SIG-M5 treated with dmso at 0.1 percent for 504 hours (cell line): ENCODE results near the gene BCORL1.

ENCODE experiments used
- DNase-seq: peaks from one replicate; lab custom pipeline; 2025; ENCODE audit not compliant: unreplicated experiment; lab: John Stamatoyannopoulos, UW

BCORL1 gene

DNA sequence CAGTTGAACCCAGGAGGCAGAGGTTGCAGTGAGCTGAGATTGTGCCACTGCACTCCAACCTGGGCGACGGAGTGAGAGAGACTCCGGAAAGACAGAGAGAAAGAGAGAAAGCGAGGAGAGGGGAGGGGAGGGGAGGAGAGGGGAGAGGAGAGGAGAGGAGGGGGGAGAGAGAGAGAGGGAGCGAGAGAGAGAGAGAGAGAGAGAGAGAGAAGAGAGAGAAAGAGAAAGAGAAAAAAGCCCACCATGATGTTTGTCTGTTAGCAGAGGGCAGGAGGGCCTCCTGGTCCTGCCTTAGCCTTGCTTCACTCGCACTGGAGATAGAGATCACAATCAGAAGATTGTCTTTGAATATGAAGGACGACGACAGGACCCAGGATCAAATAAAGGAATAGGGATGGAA lies 18.7 kb upstream of the BCORL1 start:
- no peak for DNase-seq

DNA sequence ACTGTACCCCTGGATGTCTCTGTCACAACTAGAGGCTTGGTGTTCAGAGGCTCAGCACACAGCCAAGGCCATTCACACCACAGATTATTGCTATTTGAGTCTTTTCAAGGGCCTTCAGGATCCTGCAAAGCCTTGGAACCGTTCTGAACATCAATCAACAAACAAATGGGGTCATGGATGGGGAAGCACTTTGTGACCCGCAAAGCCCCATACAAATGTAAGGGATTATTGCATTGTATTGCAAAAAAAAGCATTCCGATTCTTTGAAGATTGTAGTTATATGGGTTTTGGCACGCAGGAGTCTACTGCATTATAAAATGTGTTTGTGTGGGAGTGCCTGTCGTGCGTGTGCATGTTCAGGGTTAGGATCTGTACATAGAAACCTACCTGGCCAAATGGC lies 17.3 kb upstream of the BCORL1 start:
- DNase-seq: no peak

DNA sequence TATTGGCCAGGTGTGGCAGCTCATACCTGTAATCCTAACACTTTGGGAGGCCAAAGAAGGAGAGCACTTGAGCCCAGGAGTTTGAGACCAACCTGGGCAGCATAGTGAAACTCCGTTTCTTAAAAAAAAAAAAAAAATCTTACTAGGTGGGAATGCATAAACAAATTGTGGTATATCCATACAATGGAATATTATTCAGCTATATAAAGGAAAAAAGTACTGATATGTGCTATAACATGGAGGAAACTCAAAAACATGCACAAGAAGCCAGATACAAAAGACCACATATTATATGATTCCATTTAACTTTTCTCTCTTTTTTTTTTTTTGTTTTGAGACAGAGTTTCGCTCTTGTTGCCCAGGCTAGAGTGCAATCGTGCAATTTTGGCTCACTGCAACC lies 13.5 kb upstream of the BCORL1 start:
- no peak for DNase-seq

DNA sequence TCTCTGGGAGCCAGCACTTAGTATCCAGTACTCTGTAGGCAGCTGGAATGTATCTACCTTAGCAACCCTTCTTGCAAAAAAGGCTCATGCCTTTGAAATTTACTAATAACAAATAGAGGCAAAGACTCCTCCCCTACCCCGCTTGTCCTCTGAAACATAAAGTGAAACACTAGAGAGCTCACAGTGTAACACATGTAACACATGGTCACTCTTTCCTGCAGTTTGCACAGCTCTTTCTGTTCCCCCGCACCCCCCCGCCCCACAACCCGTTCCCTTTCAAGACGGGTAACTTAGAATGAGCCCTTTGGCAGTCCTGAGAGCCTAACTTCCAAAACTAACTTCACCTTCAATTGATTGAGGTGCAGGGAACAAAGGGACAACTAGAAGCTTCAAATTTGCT lies 6.0 kb upstream of the BCORL1 start:
- DNase-seq: no peak

DNA sequence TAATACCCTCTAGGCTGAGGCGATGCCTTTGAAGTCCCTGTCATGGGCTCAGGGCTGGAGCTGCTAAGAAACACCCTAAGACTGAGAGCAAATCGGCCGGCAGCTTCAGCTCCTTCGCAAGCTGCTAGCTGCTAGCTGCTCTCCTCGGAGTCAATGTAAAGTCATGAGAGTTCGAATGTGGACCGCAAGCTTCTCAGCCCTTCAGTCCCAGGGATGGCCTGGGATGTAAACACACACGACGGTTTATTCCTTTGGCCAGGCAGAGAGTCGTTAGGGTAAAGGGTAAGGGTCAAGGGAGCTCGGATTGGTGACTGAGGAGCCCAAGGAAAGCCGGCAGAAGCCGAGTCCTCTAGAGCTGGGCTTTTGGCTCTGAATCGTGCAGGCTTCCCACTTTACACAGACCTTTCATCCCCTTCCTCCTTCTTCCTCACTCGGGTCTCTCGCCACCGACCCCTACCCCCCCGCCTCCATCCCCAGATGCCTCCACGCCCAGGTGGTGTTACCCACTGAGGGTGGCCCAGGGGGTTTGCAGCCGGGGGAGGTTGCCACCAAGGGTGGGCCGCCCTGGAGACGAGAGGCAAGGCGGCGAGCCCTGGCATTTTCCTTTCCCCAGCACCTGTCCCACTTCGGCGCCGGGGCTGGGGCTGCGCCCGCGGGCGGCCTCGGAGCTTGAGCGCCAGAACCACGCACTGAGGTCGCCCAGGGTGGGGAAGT lies 3.1 kb upstream of the BCORL1 start:
- DNase-seq: no peak

DNA sequence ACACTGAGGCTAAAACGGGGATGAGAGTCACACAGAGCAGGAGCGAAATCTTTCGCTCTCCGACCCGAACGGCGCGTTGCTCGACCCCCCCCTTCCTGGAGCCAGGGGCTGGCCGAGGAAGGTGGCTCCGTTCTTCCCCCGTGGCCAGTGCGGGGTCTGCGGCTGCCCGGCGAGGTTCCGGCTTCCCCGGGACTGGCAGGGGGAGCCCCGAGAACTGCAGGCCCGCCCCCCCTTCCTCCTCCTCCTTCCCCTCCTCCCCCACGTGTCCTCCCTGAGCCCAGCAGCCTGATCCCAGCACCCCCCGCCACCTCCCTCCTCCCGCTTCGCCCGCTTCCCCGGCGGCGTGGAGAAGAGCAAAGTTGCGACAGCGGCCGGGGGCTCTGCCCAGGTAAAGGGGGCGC lies 2.4 kb upstream of the BCORL1 start:
- DNase-seq: no peak

DNA sequence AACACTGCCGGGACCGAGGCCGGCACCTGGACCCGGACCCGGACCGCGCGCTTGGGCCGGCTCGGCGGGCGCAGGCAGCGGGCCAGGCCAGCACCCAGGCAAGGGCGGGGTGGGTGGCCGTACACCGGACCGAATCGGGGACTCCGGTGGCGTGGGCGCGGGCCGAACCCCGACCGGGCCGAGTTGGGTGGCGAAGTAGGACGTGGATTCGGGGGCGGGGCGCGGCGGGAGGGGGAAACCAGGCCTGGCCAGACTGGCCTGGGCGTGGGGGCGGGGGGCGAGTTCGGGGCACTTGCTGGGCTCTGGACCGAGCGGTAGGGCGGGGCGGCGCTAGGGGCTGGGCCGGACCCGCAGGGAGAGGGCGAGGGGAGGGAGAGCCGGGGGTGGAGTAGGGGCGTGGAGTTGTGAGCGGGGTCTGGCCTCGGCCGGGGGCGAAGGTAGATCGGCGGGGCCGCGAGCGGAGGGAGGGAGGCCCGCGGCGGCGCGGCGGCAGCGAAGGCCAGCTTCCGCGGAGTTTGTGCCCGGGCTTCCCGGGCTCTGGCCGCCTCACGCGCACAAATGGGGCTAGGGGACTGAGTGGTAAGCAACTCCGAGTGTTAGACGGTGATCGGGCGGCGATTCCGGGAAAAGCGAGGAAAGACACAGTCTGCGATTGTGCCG lies 1.8 kb upstream of the BCORL1 start:
- DNase-seq: no peak

DNA sequence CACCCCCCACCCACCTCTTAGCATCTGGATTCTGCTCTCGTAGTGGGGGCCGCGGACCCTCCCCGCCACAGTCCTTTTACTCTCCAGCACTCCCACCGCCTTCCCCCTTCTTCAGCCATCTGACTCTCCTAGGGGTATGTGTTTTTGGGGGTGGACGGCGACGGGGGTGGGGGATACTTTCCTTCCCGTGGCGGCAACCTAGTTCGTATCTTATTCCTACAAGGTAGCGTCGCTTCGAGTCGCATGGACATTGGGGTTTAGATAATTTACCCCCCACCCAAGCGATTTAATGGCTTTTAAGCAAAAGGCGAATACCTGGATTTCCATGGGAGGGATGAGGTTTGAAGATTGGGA lies 1.3 kb upstream of the BCORL1 start:
- no peak for DNase-seq

DNA sequence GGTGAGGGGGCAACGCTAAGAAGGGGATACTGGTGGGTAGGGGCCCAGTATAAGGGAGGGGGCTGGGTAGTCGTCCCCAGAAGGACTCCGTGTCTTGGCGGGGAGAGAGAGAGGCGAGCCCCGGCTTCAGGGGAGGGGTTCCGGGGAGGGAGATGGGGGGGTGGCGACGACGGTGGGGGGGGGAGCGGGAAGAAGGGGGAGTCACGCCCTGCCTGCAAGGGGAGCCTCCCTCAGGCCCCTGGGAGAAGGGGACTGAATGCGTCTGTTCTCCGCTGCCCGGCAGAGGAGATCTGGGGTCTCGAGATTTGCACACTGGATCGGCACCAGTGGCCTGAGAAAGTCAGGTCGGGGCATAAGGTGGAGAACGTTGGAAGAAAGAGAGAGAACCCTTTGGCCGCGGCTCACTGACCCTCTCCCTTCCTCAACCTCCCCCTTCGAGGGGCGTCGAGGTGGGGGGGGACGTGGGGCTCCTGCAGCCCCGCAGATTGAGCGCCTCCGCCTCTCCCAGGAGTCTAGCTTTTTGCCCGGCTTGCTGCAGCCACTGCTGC lies 609 bp upstream of the BCORL1 start:
- no peak for DNase-seq

DNA sequence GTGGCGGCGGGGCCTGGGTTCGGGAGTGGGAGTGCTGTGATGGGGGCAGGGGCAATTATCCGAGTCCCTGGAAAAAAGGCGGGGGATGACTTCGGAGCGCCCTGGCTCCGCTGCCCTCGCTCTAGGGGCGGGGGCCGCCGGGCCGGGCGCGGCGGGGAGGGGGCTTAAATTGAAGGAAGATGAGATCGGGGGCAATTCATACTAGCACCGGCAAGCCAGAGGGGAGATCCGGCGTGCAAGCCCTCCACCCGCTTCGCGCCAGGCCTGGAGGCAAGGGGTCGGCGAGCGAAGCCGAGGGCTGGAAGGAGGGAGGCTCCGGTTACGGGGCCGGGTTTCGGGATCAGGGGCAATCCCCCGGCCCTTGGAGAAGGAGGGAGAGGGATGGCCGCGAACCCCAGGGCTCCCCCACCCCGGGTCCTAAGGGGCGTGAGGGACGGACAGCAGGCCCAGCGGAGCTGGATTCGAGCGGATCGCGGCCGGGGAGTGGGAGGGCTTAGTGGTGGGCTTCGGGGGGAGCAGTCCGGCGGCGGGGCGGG lies 1.2 kb downstream of the BCORL1 start:
- DNase-seq: no peak

DNA sequence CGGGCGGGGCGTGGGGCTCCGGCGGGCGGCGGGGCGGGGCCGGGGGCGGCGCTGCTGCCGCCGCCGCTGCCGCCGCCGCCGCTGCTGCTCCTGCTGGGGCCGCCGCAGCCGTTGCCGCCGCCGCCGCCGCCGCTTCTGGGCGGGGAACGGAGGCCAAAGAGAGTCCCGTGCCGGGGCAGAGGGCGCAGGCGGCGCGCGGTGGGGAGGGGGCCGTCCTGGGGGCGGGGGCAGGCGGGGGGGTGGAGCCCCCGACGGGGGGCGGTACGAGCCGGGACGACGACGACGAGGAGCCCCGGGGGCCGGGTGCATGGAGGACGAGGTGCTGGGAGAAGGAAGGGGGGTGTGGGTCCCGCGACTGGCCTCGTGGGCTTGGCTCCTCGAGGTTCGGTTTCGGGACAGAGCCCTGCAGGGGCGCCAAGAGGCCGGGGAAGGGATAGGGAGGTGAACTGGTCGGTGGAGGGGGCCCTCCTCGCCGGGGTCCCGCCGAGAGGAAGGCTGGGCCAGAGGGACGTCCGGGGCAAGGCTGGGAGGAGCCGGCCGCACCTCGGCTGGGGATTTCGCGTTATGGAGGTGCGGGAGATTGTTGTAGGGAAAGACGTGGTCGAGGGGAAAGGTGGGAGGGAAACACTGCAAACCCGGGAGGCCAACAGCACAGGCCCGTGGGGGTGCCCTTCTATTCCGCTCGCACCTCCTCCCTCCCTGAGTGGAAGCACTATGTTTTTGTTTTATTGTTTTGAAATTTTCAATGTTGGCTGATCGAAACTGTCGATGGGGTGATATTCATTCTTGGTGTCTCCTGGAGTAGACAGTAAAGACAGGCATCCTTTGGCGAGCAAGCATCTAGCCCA lies 1.9 kb downstream of the BCORL1 start:
- DNase-seq: no peak

DNA sequence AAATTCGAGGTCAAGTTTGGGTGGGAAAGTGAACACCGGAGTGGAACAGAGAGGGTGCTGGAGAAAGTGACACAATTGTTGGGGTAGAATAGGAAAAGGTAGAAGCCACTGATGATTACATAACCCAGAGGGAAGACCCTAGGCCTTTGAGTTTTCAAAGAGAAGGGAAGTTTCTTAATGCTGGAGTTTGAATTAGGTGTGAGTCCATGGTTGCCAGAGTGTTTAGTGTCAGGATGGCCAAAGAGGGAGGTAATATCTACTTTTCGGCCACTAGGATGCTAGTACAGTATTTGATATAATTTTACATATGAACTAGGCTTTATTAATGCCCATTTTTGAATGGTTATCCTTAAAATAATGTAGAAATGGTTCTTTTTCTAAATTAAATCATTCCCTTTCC lies 5.4 kb downstream of the BCORL1 start:
- no peak for DNase-seq

DNA sequence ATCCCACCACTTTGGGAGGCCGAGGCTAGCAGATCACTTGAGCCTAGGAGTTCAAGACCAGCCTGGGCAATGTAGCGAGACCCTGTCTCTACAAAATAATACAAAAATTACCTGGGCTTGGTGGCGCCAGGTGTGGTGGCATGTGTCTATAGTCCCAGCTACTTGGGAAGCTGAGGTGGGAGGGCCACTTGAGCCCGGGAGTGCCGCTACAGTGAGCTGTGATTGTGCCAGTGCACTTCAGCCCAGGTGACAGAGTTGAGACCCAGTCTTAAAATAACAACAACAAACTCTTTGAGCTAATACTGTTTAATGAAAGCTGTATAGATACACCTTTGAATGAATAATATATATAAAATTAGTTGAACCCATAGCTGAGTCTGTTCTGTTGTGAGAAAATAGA lies 9.7 kb downstream of the BCORL1 start:
- DNase-seq: no peak

DNA sequence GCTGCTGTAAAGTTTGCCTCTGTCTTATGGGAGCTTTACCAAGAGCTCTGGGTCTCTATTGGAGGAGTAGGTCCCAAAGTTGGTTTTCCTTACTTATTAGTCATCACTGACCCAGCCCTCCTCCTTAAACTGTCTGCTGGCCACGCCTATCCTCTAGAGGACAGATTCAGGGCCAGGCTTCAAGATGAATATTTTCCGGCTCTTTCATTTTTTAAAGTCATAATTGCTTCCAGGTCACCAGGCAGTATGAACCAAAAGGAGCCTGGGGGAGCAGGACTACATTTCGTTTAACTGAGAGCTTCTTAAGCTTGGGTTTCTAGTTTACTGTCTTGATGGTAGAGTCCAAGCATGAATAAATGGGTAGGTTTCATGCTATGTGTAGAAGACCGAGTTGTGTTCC lies 13.7 kb downstream of the BCORL1 start:
- no peak for DNase-seq

DNA sequence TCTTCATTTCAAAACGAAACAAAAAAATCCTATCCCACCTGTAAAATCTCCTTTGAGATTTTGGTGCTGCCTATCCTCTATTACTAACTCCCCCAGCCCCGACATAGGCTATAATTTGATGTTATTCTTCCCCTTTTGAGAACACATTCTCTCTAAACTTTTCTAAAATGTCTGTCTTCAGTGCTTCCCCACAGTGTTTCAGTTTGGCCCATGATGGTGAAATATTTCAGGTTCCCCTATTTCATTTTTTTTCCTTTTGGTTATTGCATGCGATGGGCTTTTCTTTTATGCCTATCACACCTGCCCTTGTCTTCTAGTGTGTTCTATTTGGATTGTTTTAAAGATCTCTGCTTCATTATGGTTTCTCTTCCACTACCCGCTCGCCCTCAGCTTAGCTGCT lies 14.7 kb downstream of the BCORL1 start:
- DNase-seq: peak; percentile 74

DNA sequence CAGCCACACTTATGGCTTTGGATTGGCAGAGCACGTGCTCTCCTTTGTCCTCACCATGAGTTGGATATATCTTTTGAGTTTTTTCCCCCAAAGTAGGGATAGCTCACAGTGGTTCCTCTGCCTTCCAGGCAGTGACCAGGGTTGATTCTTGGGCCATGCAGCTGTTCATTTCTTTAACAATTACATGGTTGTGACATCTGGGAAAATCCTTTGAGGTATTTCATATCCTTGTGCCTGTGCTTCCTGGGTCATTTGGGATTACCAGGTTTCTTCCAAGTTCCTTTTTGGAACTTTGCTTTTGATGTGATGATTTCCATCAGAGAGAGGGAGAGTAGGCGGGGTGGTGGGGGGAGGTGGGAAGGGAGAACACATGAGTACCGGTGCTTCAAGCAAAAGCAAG lies 15.6 kb downstream of the BCORL1 start:
- DNase-seq: no peak

DNA sequence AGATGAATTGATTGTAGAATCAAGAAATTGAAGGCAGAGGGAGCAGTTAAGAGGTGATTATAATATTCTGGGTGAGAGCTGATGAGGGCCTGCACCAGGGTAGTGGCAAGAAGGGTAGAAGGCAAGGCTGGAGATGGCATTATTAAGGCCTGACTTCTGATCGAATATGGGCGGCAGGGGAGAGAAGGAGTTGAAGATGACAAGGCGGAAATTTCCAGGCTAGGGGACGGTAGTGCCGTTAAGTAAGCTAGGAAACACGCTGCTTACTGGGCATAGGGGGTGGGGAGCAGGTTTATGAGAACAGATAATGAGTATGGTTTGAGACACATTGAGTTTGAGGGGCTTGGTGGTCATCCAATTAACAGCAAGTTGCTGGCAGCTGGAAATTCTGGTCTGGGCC lies 19.5 kb downstream of the BCORL1 start:
- DNase-seq: no peak

DNA sequence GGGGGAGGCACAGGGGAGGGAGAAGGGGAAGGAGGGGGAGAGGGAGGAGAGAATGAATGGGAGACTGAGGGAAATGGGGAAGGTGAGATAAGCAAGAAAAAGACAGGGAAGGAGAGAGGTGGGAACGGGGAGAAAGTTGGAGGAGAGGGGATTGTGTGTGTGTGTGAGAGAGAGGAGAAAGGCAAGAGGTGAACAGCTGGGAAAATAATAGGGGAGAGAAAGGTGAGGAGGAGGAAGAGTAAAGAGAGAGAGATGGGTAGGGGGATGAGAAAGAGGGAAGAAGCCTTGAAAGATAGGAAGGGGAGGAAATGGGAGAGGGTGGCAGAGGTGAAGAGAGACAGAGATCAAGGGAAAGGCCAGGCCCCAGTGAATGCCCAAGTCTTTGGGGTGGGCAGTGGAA lies 20.1 kb downstream of the BCORL1 start:
- DNase-seq: no peak

DNA sequence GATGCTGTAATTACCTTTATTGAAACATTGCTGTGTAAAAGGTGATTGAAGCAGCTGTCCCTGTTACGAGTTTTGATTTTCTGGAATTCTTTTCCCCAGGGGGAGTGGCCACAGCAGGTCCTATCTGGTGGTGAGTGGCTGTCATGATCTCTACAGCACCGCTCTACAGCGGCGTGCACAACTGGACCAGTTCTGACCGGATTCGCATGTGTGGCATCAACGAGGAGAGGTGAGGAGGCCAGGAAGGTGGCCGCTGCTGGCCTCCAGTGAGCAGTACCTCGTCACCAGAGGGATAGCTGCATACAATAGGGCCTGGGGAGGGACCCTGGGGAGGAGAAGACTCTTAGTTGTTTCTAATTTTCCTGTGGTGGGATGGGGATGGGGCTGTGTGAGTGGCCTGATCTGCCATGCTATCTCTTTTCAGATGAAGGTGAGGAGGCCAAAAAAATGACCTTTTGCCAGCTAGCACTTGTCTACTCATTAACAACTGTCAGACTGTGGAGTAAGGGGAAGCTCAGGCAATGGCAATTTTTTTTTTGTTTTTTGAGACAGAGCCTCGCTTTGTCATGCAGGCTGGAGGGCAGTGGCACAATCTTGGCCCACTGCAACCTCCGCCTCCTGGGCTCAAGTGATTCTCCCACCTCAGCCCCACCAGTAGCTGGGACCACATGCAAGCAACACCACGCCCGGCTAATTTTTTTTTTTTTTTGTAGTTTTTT lies 22.8 kb downstream of the BCORL1 start:
- DNase-seq: no peak

DNA sequence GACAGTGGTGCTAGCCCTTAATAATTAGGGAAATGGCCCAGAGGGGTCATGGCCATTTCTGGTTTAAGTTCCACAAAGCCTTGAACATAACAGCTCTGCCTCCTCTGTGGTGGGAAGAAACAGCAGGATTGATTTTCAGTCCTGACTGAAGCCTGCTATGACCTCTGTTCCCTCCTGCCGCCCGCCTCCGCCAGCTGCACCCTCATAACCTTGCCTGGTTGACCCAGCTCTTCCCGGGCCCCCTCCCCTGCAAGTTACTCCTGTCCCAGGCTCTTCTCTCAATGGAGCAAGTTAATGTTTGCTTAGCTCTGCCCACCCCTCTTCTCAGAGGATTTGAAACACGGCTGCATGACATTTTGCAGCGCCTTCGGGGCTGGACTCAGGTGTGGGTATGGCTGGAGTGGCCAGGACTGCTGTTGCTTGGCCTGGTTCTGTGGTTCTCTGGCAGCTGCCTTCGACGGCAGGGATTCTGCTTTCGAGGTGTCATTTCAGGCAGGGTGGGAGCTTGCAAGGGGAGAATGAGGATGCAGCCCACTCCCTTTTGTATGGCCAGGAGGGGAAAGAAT lies 27.3 kb downstream of the BCORL1 start:
- no peak for DNase-seq

DNA sequence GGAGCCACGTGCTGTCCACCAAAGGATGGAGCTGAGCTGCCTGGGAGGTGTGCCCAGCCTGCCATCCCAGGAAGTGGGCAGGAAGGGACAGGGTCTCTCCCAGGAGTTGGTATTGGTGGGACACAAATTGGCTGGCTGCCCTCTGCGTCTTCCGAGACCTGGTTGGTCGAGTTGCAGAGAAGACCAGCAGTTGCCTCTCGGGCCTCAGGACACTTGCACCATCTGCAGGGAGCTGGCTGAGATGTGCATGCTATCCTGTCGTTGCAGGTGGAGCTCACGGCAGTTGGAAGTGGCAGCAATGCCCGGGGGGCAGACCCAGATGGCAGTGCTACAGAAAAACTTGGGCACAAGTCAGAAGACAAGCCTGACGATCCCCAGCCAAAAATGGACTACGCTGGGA lies 30.2 kb downstream of the BCORL1 start:
- DNase-seq: no peak
